ENCODE results near the gene MRTFA.

The MRTFA gene

GRCh38 chr22:40491990-40492631 is 144.4 kb downstream of the MRTFA start:
- no peak for DNase-seq (ENCODE audit: low read depth)

- DNase-seq (ENCODE audit: low read depth) = no peak
These were observed 148.8 kb downstream of the MRTFA start for GRCh38 chr22:40487663-40488249.

- DNase-seq (ENCODE audit: low read depth) = no peak
These were observed 149.4 kb downstream of the MRTFA start for GRCh38 chr22:40486962-40487602.

GRCh38 chr22:40485813-40486667 is 150.5 kb downstream of the MRTFA start:
- no peak for DNase-seq (ENCODE audit: low read depth)

- no peak for DNase-seq (ENCODE audit: low read depth)
These were observed 151.4 kb downstream of the MRTFA start for GRCh38 chr22:40484906-40485669.

- DNase-seq (ENCODE audit: low read depth) = no peak
These were observed 153.6 kb downstream of the MRTFA start for GRCh38 chr22:40482886-40483285.

- no peak for DNase-seq (ENCODE audit: low read depth)
These were observed 154.1 kb downstream of the MRTFA start for GRCh38 chr22:40482391-40482790.

GRCh38 chr22:40480996-40481395 is 155.5 kb downstream of the MRTFA start:
- no peak for DNase-seq (ENCODE audit: low read depth)

GRCh38 chr22:40479887-40480538 is 156.5 kb downstream of the MRTFA start:
- no peak for DNase-seq (ENCODE audit: low read depth)

- DNase-seq (ENCODE audit: low read depth) = no peak
These were observed 157.3 kb downstream of the MRTFA start for GRCh38 chr22:40479126-40479800.

- DNase-seq (ENCODE audit: low read depth) = no peak
These were observed 158.0 kb downstream of the MRTFA start for GRCh38 chr22:40478338-40479125.

GRCh38 chr22:40477683-40478337 is 158.7 kb downstream of the MRTFA start:
- no peak for DNase-seq (ENCODE audit: low read depth)

GRCh38 chr22:40476341-40476740 is 160.2 kb downstream of the MRTFA start:
- DNase-seq (ENCODE audit: low read depth) = no peak

- no peak for DNase-seq (ENCODE audit: low read depth)
These were observed 162.8 kb downstream of the MRTFA start for GRCh38 chr22:40473703-40474102.

GRCh38 chr22:40472579-40472978 is 163.9 kb downstream of the MRTFA start:
- DNase-seq (ENCODE audit: low read depth) = no peak

GRCh38 chr22:40472051-40472450 is 164.5 kb downstream of the MRTFA start:
- no peak for DNase-seq (ENCODE audit: low read depth)

GRCh38 chr22:40469181-40469580 is 167.3 kb downstream of the MRTFA start:
- no peak for DNase-seq (ENCODE audit: low read depth)

GRCh38 chr22:40468616-40469015 is 167.9 kb downstream of the MRTFA start:
- no peak for DNase-seq (ENCODE audit: low read depth)

- no peak for DNase-seq (ENCODE audit: low read depth)
These were observed 169.5 kb downstream of the MRTFA start for GRCh38 chr22:40466976-40467375.

Measured in stimulated activated CD8-positive, alpha-beta memory T cell treated with anti-CD3 and anti-CD28 coated beads, Interleukin-15, amount 100 ng/mL, for 24 hours (primary cell).